Measurements from ENCODE around the gene MCEMP1.
A peak's percentile ranks its signal among the peaks of the same experiment; 100 is the strongest.

Gene MCEMP1

DNA sequence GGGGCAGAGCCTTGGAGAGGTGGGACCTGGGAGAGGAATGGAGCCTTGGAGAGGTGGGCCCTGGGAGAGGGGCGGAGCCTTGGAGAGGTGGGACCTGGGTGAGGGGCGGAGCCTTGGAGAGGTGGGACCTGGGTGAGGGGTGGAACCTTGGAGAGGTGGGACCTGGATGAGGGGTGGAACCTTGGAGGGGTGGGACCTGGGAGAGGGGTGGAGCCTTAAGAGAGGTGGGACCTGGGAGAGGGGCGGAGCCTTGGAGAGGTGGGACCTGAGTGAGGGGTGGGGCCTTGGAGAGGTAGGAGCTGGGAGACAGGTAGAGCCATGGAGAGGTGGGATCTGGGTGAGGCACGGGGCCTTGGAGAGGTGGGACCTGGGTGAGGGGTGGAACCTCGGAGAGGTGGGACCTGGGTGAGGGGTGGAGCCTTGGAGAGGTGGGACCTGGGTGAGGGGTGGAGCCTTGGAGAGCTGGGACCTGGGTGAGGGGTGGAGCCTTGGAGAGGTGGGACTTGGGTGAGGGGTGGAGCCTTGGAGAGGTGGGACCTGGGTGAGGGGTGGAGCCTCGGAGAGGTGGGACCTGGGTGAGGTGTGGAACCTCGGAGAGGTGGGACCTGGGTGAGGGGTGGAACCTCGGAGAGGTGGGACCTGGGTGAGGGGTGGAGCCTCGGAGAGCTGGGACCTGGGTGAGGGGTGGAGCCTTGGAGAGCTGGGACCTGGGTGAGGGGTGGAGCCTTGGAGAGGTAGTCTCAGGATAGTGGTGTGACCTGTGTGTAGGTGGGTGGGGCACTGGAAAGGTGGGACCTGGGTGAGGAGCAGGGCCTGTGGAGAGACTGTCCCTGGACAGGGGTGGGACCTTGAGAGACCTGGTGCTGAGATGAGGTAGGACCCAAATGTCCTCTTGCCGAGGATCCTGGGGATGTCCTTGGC is 33.0 kb upstream of the MCEMP1 start:
- DNase-seq (ENCODE audit: low spot score), result peak; percentile 32

DNA sequence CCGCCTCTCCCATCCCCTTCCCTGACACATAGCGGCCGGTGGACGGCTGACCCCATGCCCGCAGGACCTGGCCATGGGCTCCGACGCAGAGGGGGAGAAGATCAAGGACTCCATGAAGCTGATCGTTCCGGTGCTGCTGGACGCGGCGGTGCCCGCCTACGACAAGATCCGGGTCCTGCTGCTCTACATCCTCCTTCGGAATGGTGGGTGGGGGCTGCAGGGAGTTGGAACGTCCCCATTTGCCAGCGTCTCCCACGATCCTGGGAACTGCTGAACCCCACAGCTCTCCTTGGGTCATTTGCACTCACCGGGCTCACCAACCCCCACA is 32.4 kb upstream of the MCEMP1 start:
- DNase-seq (ENCODE audit: low spot score), result no peak

DNA sequence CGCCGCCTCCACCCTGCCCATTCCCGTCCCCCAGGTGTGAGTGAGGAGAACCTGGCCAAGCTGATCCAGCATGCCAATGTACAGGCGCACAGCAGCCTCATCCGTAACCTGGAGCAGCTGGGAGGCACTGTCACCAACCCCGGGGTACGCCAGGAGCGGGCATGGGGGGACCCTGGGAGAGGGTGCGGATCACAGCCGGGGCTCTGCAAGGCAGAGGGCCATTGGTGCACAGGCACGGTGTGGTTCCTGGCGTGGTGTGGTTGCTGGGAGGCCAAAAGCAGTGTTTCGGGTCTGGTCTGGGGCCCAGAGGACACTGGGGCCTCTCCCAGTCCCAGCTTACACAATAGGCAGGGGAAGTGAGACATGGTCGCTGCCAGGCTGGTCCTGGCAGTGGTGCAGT is 31.7 kb upstream of the MCEMP1 start:
- DNase-seq (ENCODE audit: low spot score), result no peak

DNA sequence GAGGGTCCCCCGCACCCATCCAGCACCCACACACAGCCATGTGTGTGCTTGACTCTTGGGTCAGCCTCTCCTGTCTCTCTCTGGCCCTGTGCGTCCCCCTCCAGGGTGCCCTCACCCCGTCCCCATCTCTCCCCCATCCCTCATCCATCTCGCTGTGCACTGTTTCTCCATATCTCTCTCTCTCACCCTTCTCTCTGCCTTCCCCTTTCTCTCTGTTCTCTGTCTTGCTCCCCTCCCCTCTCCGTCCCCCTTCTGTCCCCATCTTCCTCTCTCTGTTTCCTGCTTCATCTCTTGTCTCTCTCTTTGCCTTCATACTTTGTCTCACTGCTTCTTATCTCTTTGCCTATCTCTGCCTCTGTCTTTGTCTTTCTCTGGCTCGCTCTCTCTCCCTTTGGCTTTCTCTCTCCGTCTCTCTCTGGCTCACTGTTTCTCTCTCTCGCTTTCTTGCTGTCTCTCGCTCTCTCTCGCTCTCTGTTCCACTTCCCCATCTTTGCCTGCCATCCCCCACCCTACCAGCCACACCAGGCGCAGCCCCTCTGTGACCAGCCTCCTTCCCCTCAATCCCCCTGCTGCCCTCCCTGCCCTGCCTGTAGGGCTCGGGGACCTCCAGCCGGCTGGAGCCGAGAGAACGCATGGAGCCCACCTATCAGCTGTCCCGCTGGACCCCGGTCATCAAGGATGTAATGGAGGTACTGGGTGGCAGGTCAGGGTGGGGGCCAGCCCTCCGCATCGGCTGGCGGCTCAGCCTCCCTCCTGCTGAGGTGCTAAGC is 31.0 kb upstream of the MCEMP1 start:
- no peak for DNase-seq (ENCODE audit: low spot score)

DNA sequence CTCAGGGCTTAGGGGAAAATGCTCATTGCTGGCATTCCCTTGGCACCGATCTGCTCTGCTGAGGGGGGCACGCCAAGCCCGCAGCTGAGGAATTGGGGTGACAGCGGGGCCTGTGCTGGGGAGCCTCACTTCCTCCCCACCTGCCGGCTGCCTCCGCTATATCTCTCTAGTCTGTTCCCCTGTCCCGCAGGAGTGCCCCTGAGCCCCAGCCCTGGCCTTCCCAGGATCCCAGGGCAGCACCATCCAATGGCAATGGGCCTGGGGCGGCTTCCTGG is 30.5 kb upstream of the MCEMP1 start:
- no peak for DNase-seq (ENCODE audit: low spot score)

DNA sequence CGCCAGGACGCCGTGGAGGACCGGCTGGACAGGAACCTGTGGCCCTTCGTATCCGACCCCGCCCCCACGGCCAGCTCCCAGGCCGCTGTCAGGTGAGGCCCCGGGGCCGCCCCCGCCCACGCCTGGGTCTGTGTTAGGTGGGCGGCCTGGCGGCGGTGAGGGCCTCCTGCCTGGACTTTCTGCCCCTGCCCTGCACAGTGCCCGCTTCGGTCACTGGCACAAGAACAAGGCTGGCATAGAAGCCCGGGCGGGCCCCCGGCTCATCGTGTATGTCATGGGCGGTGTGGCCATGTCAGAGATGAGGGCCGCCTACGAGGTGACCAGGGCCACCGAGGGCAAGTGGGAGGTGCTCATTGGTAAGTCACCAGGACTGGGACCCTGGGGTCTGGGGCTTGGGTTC is 29.7 kb upstream of the MCEMP1 start:
- no peak for DNase-seq (ENCODE audit: low spot score)

- no peak for DNase-seq (ENCODE audit: low spot score)
Measured at GRCh38 chr19:7648265-7649014, 28.4 kb upstream of the MCEMP1 start.

- DNase-seq (ENCODE audit: low spot score), result no peak
Measured at GRCh38 chr19:7650148-7650547, 26.7 kb upstream of the MCEMP1 start.

- peak; percentile 78 for DNase-seq (ENCODE audit: low spot score)
Measured at GRCh38 chr19:7652061-7652641, 24.7 kb upstream of the MCEMP1 start.

GRCh38 chr19:7654401-7654800 is 22.5 kb upstream of the MCEMP1 start:
- peak; percentile 63 for DNase-seq (ENCODE audit: low spot score)

GRCh38 chr19:7655581-7655980 is 21.3 kb upstream of the MCEMP1 start:
- no peak for DNase-seq (ENCODE audit: low spot score)

GRCh38 chr19:7657131-7657751 is 19.6 kb upstream of the MCEMP1 start:
- DNase-seq (ENCODE audit: low spot score), result no peak

- no peak for DNase-seq (ENCODE audit: low spot score)
Measured at GRCh38 chr19:7658219-7658686, 18.6 kb upstream of the MCEMP1 start.

- DNase-seq (ENCODE audit: low spot score), result no peak
Measured at GRCh38 chr19:7661744-7662538, 14.9 kb upstream of the MCEMP1 start.

DNA sequence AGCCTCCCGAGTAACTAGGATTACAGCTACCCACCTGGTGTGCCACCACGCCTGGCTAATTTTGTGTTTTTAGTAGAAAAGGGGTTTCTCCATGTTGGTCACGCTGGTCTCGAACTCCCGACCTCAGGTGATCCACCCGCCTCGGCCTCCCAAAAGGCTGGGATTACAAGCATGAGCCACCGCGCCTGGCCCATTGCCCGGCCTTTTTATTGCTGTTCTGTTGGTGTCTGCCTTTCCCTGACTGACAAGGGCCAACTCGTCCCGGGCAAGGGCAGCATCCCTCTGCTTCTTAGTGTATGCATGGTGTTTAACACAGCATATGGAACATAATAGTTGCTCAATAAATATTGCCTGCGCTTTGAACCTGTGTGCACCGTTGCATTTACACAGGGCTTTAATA is 14.2 kb upstream of the MCEMP1 start:
- no peak for DNase-seq (ENCODE audit: low spot score)

DNA sequence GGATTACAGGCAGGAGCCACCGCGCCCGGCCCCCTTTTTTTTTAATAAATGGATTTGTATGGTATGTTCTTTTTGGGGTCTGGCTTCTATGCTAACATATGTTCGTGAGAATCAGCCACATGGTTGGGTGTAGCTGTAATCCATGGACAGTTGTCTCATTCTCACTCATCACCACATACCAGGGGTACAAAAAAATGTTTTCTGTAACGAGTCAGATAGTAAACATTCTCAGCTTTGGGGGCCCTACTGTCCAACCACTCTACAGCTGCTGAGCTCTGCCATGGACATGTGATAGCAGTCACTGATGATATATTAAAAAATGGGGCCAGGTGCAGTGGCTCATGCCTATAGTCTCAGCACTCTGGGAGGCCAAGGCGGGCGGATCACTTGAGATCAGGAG is 13.2 kb upstream of the MCEMP1 start:
- no peak for DNase-seq (ENCODE audit: low spot score)

DNA sequence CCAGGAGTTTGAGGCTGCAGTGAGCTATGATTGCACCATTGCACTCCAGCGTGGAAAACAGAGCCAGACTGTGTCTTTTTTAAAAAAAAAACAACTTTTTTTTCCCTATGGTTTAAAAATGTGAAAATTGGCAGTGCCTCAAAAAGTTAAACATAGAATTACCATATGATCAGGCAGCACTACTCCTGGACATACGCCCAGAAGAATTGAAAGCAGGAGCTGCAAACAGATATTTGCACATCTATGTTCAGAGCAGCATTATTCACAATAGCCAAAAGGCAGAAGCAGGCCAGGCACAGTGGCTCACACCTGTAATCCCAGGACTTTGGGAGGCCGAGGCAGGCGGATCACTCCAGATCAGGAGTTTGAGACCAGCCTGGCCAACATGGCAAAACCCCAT is 11.8 kb upstream of the MCEMP1 start:
- no peak for DNase-seq (ENCODE audit: low spot score)

DNA sequence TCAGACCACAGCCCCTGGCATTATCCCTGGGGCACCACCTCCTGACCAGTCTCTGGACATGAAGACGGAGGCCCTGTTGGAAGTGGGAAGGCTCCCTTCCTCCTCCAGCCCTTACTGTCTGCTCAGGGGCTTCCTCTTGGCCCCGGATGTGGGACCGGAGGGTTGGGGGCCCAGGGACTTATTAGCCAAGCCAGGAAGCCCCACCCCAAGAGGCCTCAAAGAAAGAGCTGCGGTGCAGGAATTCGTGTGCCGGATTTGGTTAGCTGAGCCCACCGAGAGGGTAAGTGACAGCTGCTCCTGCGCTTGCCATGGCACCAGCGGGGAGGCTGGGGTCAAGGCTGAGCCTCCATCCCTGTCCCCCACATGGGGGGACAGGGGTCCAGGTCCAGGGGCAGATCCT is 8.0 kb upstream of the MCEMP1 start, which contains the start of gene RETN:
TSS of gene RETN (plus strand) at position 208 of the 400 bp plus-strand sequence. CDS start 278 bp downstream, outside the sequence.
- no peak for DNase-seq (ENCODE audit: low spot score)

DNA sequence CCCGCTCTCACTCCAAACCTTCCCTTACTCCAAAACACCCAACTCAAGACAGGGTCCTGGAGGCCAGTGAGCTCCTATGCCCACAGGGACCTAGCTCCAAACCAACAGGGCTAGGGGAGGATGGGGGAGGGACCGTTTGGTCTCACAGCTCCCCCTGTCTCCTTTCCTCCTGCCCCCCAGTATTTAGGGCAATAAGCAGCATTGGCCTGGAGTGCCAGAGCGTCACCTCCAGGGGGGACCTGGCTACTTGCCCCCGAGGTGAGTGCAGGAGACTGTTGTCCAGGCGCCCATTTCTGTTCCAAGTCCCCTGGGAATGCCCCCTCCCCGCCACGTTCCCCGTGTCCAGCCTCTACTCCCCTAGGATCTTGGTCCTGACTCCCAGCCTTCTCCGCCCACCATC is 7.2 kb upstream of the MCEMP1 start:
- no peak for DNase-seq (ENCODE audit: low spot score)

DNA sequence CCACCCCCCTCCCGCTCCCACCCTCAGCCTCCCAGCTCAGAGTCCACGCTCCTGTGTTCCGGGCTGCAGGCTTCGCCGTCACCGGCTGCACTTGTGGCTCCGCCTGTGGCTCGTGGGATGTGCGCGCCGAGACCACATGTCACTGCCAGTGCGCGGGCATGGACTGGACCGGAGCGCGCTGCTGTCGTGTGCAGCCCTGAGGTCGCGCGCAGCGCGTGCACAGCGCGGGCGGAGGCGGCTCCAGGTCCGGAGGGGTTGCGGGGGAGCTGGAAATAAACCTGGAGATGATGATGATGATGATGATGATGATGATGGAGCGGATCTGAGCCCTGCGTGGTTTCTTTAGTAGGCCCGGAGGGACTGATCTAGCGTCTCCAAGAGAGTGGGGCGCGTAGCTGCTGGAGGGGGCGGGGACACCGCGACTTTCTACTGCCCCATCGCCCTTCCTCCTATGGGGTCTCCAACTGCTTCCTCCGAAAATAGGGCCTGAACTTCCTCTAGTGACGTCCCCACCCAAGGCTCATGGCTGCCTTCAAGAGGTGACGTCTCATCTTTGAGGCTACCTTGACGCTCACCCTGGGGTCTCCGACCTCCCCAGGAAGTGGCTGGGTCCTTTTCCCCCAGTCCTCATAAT is 6.6 kb upstream of the MCEMP1 start:
- DNase-seq (ENCODE audit: low spot score), result no peak

DNA sequence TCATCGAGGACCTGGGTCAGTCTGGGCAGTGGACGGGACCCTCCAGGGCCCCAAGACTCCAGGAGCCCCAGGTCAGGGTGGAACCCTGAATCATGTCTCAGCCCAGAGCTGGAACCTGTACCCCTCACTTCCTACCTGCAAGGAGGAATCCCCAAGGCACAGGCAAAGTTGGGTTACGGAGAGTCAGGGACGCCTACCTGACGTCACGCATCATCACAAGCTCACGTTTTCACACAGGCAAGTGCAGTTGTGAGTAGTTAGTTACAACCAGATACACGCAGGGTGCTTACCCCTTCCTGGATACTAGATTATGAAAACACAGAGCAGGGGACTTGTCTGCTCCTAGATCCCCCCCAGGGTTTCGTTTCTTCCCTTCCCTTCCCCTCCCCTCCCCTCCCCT is 6.1 kb upstream of the MCEMP1 start:
- no peak for DNase-seq (ENCODE audit: low spot score)

Measured in COLO829 (cell line).